Neutrophil (primary cell): Measurements from ENCODE around the gene KERA.

Source experiments
- H3K27ac ChIP-seq: fragments of 200-600 bp; sonication (generic); 2 replicates; pipeline ENCODE4 v1.5.1; 2016; ENCODE audit warnings: mild to moderate bottlenecking, moderate library complexity
- H3K27me3 ChIP-seq: fragments of 200-600 bp; sonication (generic); 2 replicates; pipeline ENCODE4 v1.6.0; 2016; ENCODE audit warnings: mild to moderate bottlenecking
- H3K36me3 ChIP-seq: fragments of 200-600 bp; sonication (generic); 2 replicates; pipeline ENCODE4 v1.5.1; 2017
- H3K4me1 ChIP-seq, 2 experiments: fragments of 200-600 bp in 1 of 2; sonication (generic) in 1 of 2; 1 replicate in 1 of 2; 2 replicates in 1 of 2; pipeline versions ENCODE4 v1.5.1 to v1.6.1; 2013 to 2016; ENCODE audit warnings: low read depth in 1 of 2, low read length in 1 of 2, mild to moderate bottlenecking in 1 of 2, moderate library complexity in 1 of 2; ENCODE audit not compliant: control insufficient read depth in 1 of 2, insufficient read depth in 1 of 2
- H3K4me3 ChIP-seq, 2 experiments: fragments of 200-600 bp in 1 of 2; sonication (generic) in 1 of 2; 1 replicate in 1 of 2; 2 replicates in 1 of 2; pipeline ENCODE4 v1.5.1; 2013 to 2016; ENCODE audit warnings: low read depth in 1 of 2, low read length in 1 of 2, mild to moderate bottlenecking in 1 of 2, moderate library complexity in 1 of 2
- H3K9me3 ChIP-seq: fragments of 200-600 bp; sonication (generic); 2 replicates; pipeline ENCODE4 v1.5.1; 2016
- CTCF ChIP-seq: fragments of 200-600 bp; sonication (generic); IDR thresholded peaks from 2 replicates; pipeline ENCODE4 v1.5.1; 2016; ENCODE audit warnings: antibody characterized with exemption

The KERA gene

GRCh38 chr12:91078501-91078900 is 20.7 kb upstream of the KERA start:
- Histone ChIP-seq H3K27ac (no peak overlapping the region), H3K9me3 (no peaks in the 10 kb centered on the region), H3K36me3 (no peaks in the 10 kb centered on the region), H3K4me1 (no peaks in the 10 kb centered on the region), H3K27me3 (no peaks in the 10 kb centered on the region), H3K4me3 (no peak overlapping the region)
- no peak for TF ChIP-seq CTCF

GRCh38 chr12:91077228-91077954 is 19.6 kb upstream of the KERA start:
- no peaks in the 10 kb centered on the region for H3K4me1 ChIP-seq
- TF ChIP-seq CTCF = no peak
- H3K27ac ChIP-seq = no peak overlapping the region
- H3K9me3 ChIP-seq = no peaks in the 10 kb centered on the region
- no peaks in the 10 kb centered on the region for H3K36me3 ChIP-seq
- no peaks in the 10 kb centered on the region for H3K27me3 ChIP-seq
- no peak overlapping the region for H3K4me3 ChIP-seq

- no peaks in the 10 kb centered on the region for H3K36me3 ChIP-seq
- H3K4me1 ChIP-seq = no peaks in the 10 kb centered on the region
- no peaks in the 10 kb centered on the region for H3K27me3 ChIP-seq
- H3K4me3 ChIP-seq = no peak overlapping the region
- TF ChIP-seq CTCF = no peak
- no peak overlapping the region for H3K27ac ChIP-seq
- H3K9me3 ChIP-seq = no peaks in the 10 kb centered on the region
Measured at GRCh38 chr12:91074851-91075250, 17.0 kb upstream of the KERA start.

- H3K27me3 ChIP-seq = no peaks in the 10 kb centered on the region
- H3K4me1 ChIP-seq = no peaks in the 10 kb centered on the region
- no peaks in the 10 kb centered on the region for H3K36me3 ChIP-seq
- H3K9me3 ChIP-seq = no peaks in the 10 kb centered on the region
- no peak for TF ChIP-seq CTCF
- no peak overlapping the region for H3K4me3 ChIP-seq
- H3K27ac ChIP-seq = no peak overlapping the region
Measured at GRCh38 chr12:91074154-91074709, 16.4 kb upstream of the KERA start.

GRCh38 chr12:91073426-91073825 is 15.6 kb upstream of the KERA start:
- Histone ChIP-seq H3K36me3 (no peaks in the 10 kb centered on the region), H3K27ac (no peak overlapping the region), H3K9me3 (no peaks in the 10 kb centered on the region), H3K4me3 (no peak overlapping the region), H3K27me3 (no peaks in the 10 kb centered on the region), H3K4me1 (no peaks in the 10 kb centered on the region)
- no peak for TF ChIP-seq CTCF
